PFSK-1 (cell line): Measurements from ENCODE around the gene ST6GAL2.

Experiments
- FOXP2 ChIP-seq: optimal IDR thresholded peaks from 2 replicates; pipeline ENCODE3; 2011; ENCODE audit warnings: borderline replicate concordance, control low read depth, inconsistent platforms; ENCODE audit not compliant: insufficient read depth; ENCODE audit errors: extremely low read length, extremely low read depth
- TAF1 ChIP-seq: IDR thresholded peaks from 2 replicates; pipeline ENCODE4 v1.6.1; 2012; ENCODE audit warnings: low read length, control low read depth, borderline replicate concordance; ENCODE audit not compliant: insufficient read depth

- TF ChIP-seq TAF1 (no peak), FOXP2 (no peak)
Measured at GRCh38 chr2:106771811-106772210, 114.2 kb downstream of the ST6GAL2 start.
